ENCODE data around the gene LEFTY1. TPM values are rescaled to one million over a fixed set of nuclear protein-coding genes. Genes with fewer than 3 reads are reported as not detected.
"Not testable (repeated sequence)": the region's sequence is repeated elsewhere in the genome, so short reads cannot be mapped to it uniquely, and the experiment has no call there.

The LEFTY1 gene
- total and polyA plus RNA-seq, 8 donors, result 0.61 to 6.9 (median 3.9) TPM; not detected in 1

DNA sequence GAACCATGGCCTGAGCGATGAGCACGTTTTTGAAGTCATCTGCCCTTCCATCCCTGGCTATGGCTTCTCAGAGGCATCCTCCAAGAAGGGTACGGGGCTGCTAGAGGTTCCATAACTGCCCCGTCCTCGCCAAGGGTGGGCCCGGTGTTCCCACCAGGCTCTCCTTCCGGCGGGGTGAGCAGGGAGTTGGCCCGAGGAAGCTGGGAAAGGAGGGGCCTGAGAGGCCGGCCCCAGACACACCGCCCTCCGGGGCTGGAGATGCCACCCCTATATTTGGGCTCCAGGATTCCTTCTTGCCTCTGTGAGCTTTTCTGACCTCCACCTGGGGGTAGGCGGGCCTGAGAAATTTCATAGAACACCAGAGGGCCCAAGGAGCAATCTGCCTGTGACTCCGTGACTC lies 50.2 kb downstream of the LEFTY1 start:
- H3K27ac ChIP-seq, result no peak overlapping the region
- intact Hi-C loops (cut with DNase I), result no loop called here
- ATAC-seq (no peak), DNase-seq (peak in 1 of 4 donors; percentile 32)
- H3K4me1 ChIP-seq, result peaks cover 0 to 3% of the 10 kb centered on the region in 2 donors
- H3K4me3 ChIP-seq, result no peak overlapping the region
- no peaks in the 10 kb centered on the region for H3K27me3 ChIP-seq
- H3K36me3 ChIP-seq, result peaks cover 0 to 32% of the 10 kb centered on the region in 2 donors
- TF ChIP-seq, protein P1, sequence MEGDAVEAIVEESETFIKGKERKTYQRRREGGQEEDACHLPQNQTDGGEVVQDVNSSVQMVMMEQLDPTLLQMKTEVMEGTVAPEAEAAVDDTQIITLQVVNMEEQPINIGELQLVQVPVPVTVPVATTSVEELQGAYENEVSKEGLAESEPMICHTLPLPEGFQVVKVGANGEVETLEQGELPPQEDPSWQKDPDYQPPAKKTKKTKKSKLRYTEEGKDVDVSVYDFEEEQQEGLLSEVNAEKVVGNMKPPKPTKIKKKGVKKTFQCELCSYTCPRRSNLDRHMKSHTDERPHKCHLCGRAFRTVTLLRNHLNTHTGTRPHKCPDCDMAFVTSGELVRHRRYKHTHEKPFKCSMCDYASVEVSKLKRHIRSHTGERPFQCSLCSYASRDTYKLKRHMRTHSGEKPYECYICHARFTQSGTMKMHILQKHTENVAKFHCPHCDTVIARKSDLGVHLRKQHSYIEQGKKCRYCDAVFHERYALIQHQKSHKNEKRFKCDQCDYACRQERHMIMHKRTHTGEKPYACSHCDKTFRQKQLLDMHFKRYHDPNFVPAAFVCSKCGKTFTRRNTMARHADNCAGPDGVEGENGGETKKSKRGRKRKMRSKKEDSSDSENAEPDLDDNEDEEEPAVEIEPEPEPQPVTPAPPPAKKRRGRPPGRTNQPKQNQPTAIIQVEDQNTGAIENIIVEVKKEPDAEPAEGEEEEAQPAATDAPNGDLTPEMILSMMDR (IDR thresholded peaks at IDR 0.05), result no peak
- H3K9me3 ChIP-seq, result no peaks in the 10 kb centered on the region

DNA sequence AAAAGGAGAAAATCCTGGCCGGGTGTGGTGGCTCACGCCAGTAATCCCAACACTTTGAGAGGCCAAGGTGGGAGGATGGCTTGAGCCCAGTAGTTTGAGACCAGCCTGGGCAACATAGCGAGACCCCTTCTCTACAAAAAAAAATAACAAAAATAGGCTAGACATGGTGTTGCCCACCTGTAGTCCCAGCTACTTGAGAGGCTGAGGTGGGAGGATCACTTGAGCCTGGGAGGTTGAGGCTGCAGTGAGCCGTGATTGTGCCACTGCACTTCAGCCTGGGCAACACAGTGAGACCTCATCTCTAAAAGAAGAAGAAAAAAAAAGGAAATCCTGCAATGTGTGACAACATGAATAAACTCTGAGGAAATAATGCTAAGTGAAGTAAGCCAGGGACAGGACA lies 52.6 kb downstream of the LEFTY1 start:
- peaks cover 0 to 34% of the 10 kb centered on the region in 2 donors for H3K36me3 ChIP-seq

More for the DNA sequence above, 52.6 kb downstream of the LEFTY1 start:
- peak overlapping the region in 1 of 2 donors; percentile 48 for H3K27ac ChIP-seq
- H3K27me3 ChIP-seq; ATAC-seq; H3K4me3 ChIP-seq; H3K4me1 ChIP-seq; DNase-seq; H3K9me3 ChIP-seq; intact Hi-C loops (cut with DNase I): not testable (repeated sequence)

Small RNA genes within 50 kb of the gene (microRNA-seq; reads per million reads assigned to microRNA genes)
- gene MIR6741, result 0.82 to 1.0 reads per million in 2 donors

Other genes starting within 250 kb of the LEFTY1 start
- gene ENAH, start 236.0 kb downstream of the LEFTY1 start, total RNA-seq, result 100 to 1,000 TPM; 106 to 142 TPM
- 100 to 1,000 TPM; 198 to 255 (median 248) TPM for gene ENAH, start 236.0 kb downstream of the LEFTY1 start, polyA plus RNA-seq (ENCODE audit: insufficient read length in 6 of 6)
- gene SRP9, start 111.3 kb downstream of the LEFTY1 start, total RNA-seq, result 100 to 1,000 TPM; 195 to 204 TPM
- gene SRP9, start 111.3 kb downstream of the LEFTY1 start, polyA plus RNA-seq (ENCODE audit: insufficient read length in 6 of 6), result 100 to 1,000 TPM; 361 to 428 (median 397) TPM
- 100 to 1,000 TPM; 116 to 305 TPM for gene EPHX1, start 79.0 kb downstream of the LEFTY1 start, total RNA-seq
- 100 to 1,000 TPM; 109 to 129 (median 119) TPM for gene EPHX1, start 79.0 kb downstream of the LEFTY1 start, polyA plus RNA-seq (ENCODE audit: insufficient read length in 6 of 6)
- gene TMEM63A, start 6.8 kb downstream of the LEFTY1 start, total RNA-seq, result 10 to 100 TPM; 77.4 to 98.5 TPM
- 100 to 1,000 TPM in 5 of 6 donors, 10 to 100 TPM in 1; 83.8 to 167 (median 127) TPM for gene TMEM63A, start 6.8 kb downstream of the LEFTY1 start, polyA plus RNA-seq (ENCODE audit: insufficient read length in 6 of 6)
- gene PYCR2, start 35.1 kb upstream of the LEFTY1 start, total RNA-seq, result 10 to 100 TPM; 52.7 to 59.8 TPM
- 10 to 100 TPM; 54.9 to 68.7 (median 57.1) TPM for gene PYCR2, start 35.1 kb upstream of the LEFTY1 start, polyA plus RNA-seq (ENCODE audit: insufficient read length in 6 of 6)
- gene LEFTY2, start 52.1 kb upstream of the LEFTY1 start, total RNA-seq, result under 1 TPM in 1 of 2 donors, not detected in 1; 0.17 TPM
- gene LEFTY2, start 52.1 kb upstream of the LEFTY1 start, polyA plus RNA-seq (ENCODE audit: insufficient read length in 6 of 6), result 1 to 10 TPM; 1.1 to 2.4 (median 1.6) TPM
- gene SDE2, start 110.2 kb upstream of the LEFTY1 start, total RNA-seq, result 10 to 100 TPM; 15.8 to 17.1 TPM
- gene SDE2, start 110.2 kb upstream of the LEFTY1 start, polyA plus RNA-seq (ENCODE audit: insufficient read length in 6 of 6), result 10 to 100 TPM; 19.3 to 22.6 (median 21.8) TPM
- gene H3-3A, start 173.6 kb upstream of the LEFTY1 start, total RNA-seq, result 100 to 1,000 TPM; 444 to 608 TPM
- gene H3-3A, start 173.6 kb upstream of the LEFTY1 start, polyA plus RNA-seq (ENCODE audit: insufficient read length in 6 of 6), result 1,000 to 10,000 TPM; 1,080 to 1,270 (median 1,202) TPM

Measured in left lung (tissue), 10 donors.